WTC11 (cell line): ENCODE measurements around the gene SHTN1. TPM values are rescaled to one million over a fixed set of nuclear protein-coding genes. Genes with fewer than 3 reads are reported as not detected.

Experiments
- ATAC-seq: fragments of 200-7000 bp; cut with Tn5 transposase; 2 replicates; pipeline ENCODE4 v1.10.0; 2021; ENCODE audit warnings: mild to moderate bottlenecking, moderate library complexity
- CTCF ChIA-PET: fragments of 300-600 bp; sonication (Branson Sonifier 250); formaldehyde crosslinking; loops from one replicate; lab custom pipeline; 2021; ENCODE audit warnings: antibody characterized with exemption; lab: Charles Lee
- POLR2A ChIA-PET: fragments of 350-600 bp; sonication (Branson Sonifier 250); formaldehyde crosslinking; loops from one replicate; lab custom pipeline; 2021; ENCODE audit warnings: antibody characterized with exemption; lab: Charles Lee
- DNase-seq: peaks from one replicate; pipeline ENCODE4 v3.0.0; 2021; ENCODE audit warnings: low spot score
- H3K27ac Mint-ChIP-seq: 2 replicates; pipeline ENCODE4 v1.8.0; 2021; ENCODE audit warnings: mixed read lengths
- H3K27me3 Mint-ChIP-seq: 2 replicates; pipeline ENCODE4 v1.8.0; 2021; ENCODE audit warnings: low read depth, mild to moderate bottlenecking, moderate library complexity, mixed read lengths
- H3K36me3 Mint-ChIP-seq: 2 replicates; pipeline ENCODE4 v1.8.0; 2021; ENCODE audit warnings: mixed read lengths
- H3K4me1 Mint-ChIP-seq: 2 replicates; pipeline ENCODE4 v1.8.0; 2022; ENCODE audit warnings: mixed read lengths
- H3K4me3 Mint-ChIP-seq: 2 replicates; pipeline ENCODE4 v1.8.0; 2021; ENCODE audit warnings: mild to moderate bottlenecking, moderate library complexity, mixed read lengths
- H3K9me3 Mint-ChIP-seq: 2 replicates; pipeline ENCODE4 v1.8.0; 2021; ENCODE audit warnings: mixed read lengths
- AR ChIP-seq: fragments of 250-450 bp; sonication (Bioruptor Pico); IDR thresholded peaks from 2 replicates; pipeline ENCODE4 v1.9.0; 2021; ENCODE audit warnings: mild to moderate bottlenecking
- ATF3 ChIP-seq: sonication (generic); formaldehyde crosslinking; conservative IDR thresholded peaks from 2 replicates; pipeline ENCODE4 v1.8.1; 2022; ENCODE audit warnings: mild to moderate bottlenecking, missing genetic modification reagents
- CBFB ChIP-seq: sonication (generic); formaldehyde crosslinking; IDR thresholded peaks from 2 replicates; pipeline ENCODE4 v1.8.1; 2022; ENCODE audit warnings: mild to moderate bottlenecking, low read depth, missing genetic modification reagents
- CDX4 ChIP-seq: fragments of 250-450 bp; sonication (Bioruptor Pico); IDR thresholded peaks from 2 replicates; pipeline ENCODE4 v1.9.0; 2021; ENCODE audit warnings: moderate library complexity, mild to moderate bottlenecking, inconsistent platforms, borderline replicate concordance
- GRHL2 ChIP-seq: fragments of 250-450 bp; sonication (Bioruptor Pico); IDR thresholded peaks from 2 replicates; pipeline ENCODE4 v1.8.0; 2022; ENCODE audit warnings: mild to moderate bottlenecking, moderate library complexity; ENCODE audit not compliant: insufficient replicate concordance, severe bottlenecking
- JAZF1 ChIP-seq: fragments of 250-450 bp; sonication (Bioruptor Pico); IDR thresholded peaks from 2 replicates; pipeline ENCODE4 v1.9.0; 2021; ENCODE audit warnings: moderate library complexity, mild to moderate bottlenecking, inconsistent platforms
- MYBL2 ChIP-seq: sonication (generic); formaldehyde crosslinking; IDR thresholded peaks from 2 replicates; pipeline ENCODE4 v1.8.1; 2023; ENCODE audit warnings: mild to moderate bottlenecking, moderate library complexity, missing genetic modification reagents
- NR1H2 ChIP-seq: sonication (generic); formaldehyde crosslinking; IDR thresholded peaks from 2 replicates; pipeline ENCODE4 v1.9.0; 2021; ENCODE audit warnings: mild to moderate bottlenecking, moderate library complexity, missing genetic modification reagents
- NR2C2 ChIP-seq: sonication (generic); formaldehyde crosslinking; IDR thresholded peaks from 2 replicates; pipeline ENCODE4 v1.8.0; 2022; ENCODE audit warnings: mild to moderate bottlenecking, missing genetic modification reagents
- PREB ChIP-seq: sonication (generic); formaldehyde crosslinking; IDR thresholded peaks from 2 replicates; pipeline ENCODE4 v1.8.1; 2022; ENCODE audit warnings: mild to moderate bottlenecking, missing genetic modification reagents, moderate library complexity, borderline replicate concordance
- RORB ChIP-seq: fragments of 250-450 bp; sonication (Bioruptor Pico); IDR thresholded peaks from 2 replicates; pipeline ENCODE4 v1.9.0; 2021; ENCODE audit warnings: mild to moderate bottlenecking
- SOX15 ChIP-seq: fragments of 250-450 bp; sonication (Bioruptor Pico); IDR thresholded peaks from 2 replicates; pipeline ENCODE4 v1.9.0; 2021; ENCODE audit warnings: mild to moderate bottlenecking
- TCF7 ChIP-seq: sonication (generic); formaldehyde crosslinking; IDR thresholded peaks from 2 replicates; pipeline ENCODE4 v1.8.0; 2022; ENCODE audit warnings: mild to moderate bottlenecking, low read depth, missing genetic modification reagents, moderate library complexity
- TP53 ChIP-seq: sonication (generic); formaldehyde crosslinking; IDR thresholded peaks from 2 replicates; pipeline ENCODE4 v1.8.1; 2023; ENCODE audit warnings: mild to moderate bottlenecking, missing genetic modification reagents
- ZNF232 ChIP-seq: sonication (generic); formaldehyde crosslinking; IDR thresholded peaks from 2 replicates; pipeline ENCODE4 v1.8.0; 2022; ENCODE audit warnings: mild to moderate bottlenecking, missing genetic modification reagents
- ZNF317 ChIP-seq: sonication (generic); formaldehyde crosslinking; IDR thresholded peaks from 2 replicates; pipeline ENCODE4 v1.8.1; 2023; ENCODE audit warnings: low read depth, mild to moderate bottlenecking, moderate library complexity, missing genetic modification reagents, borderline replicate concordance
- ZNF396 ChIP-seq: fragments of 250-450 bp; sonication (Bioruptor Pico); IDR thresholded peaks from 2 replicates; pipeline ENCODE4 v1.8.0; 2021; ENCODE audit warnings: mild to moderate bottlenecking, moderate library complexity, borderline replicate concordance
- ZNF423 ChIP-seq: fragments of 250-450 bp; sonication (Bioruptor Pico); IDR thresholded peaks from 2 replicates; pipeline ENCODE4 v2.1.2; 2022; ENCODE audit warnings: mild to moderate bottlenecking, moderate library complexity
- ZNF532 ChIP-seq: fragments of 250-450 bp; sonication (Bioruptor Pico); IDR thresholded peaks from 2 replicates; pipeline ENCODE4 v1.9.0; 2021; ENCODE audit warnings: mild to moderate bottlenecking, borderline replicate concordance
- ZSCAN18 ChIP-seq: fragments of 250-450 bp; sonication (Bioruptor Pico); IDR thresholded peaks from 2 replicates; pipeline ENCODE4 v2.1.2; 2022; ENCODE audit warnings: mild to moderate bottlenecking, moderate library complexity
- total RNA-seq: library from RNA; stranded (reverse); gene quantifications from 3 replicates; pipeline ENCODE4 v1.2.3, GENCODE V29; 2021

SHTN1 gene
- total RNA-seq, 1 experiment from 2014 or later, result 11.0 TPM

- TF ChIP-seq TCF7 (no peak), NR2C2 (CRISPR knock-in tag) (no peak), NR1H2 (no peak), ZNF317 (CRISPR knock-in tag) (no peak), MYBL2 (CRISPR knock-in tag) (no peak)
- TF ChIP-seq, all 79 proteins: peak for 0
- no peak for DNase-seq
- ATAC-seq, result no peak
- ChIA-PET POLR2A (no interaction called here), CTCF (no interaction called here)
- Mint-ChIP-seq H3K4me1 (peaks cover 10% of the 10 kb centered on the region), H3K9me3 (no peaks in the 10 kb centered on the region), H3K27ac (no peak overlapping the region), H3K36me3 (no peaks in the 10 kb centered on the region), H3K4me3 (no peak overlapping the region), H3K27me3 (no peaks in the 10 kb centered on the region)
These were observed 97.6 kb downstream of the SHTN1 start for GRCh38 chr10:116907245-116907987.

GRCh38 chr10:116905845-116906210, 99.2 kb downstream of the SHTN1 start:
- CTCF ChIA-PET, result no interaction called here
- TF ChIP-seq TP53 (CRISPR knock-in tag) (no peak), ZNF396 (no peak), JAZF1 (CRISPR knock-in tag) (no peak), ZNF532 (CRISPR knock-in tag) (no peak), CBFB (CRISPR knock-in tag) (no peak), RORB (no peak), ZNF423 (no peak), ATF3 (no peak), CDX4 (no peak), AR (no peak), ZNF232 (no peak), PREB (CRISPR knock-in tag) (no peak), SOX15 (CRISPR knock-in tag) (no peak), TCF7 (no peak), GRHL2 (CRISPR knock-in tag) (no peak), ZSCAN18 (CRISPR knock-in tag) (no peak)
- ATAC-seq (no peak), DNase-seq (no peak)
- peaks cover 10% of the 10 kb centered on the region for H3K4me1 Mint-ChIP-seq
- H3K27ac Mint-ChIP-seq, result no peak overlapping the region
- H3K9me3 Mint-ChIP-seq, result no peaks in the 10 kb centered on the region
- H3K27me3 Mint-ChIP-seq, result no peaks in the 10 kb centered on the region
- POLR2A ChIA-PET, result no interaction called here
- no peak overlapping the region for H3K4me3 Mint-ChIP-seq
- H3K36me3 Mint-ChIP-seq, result no peaks in the 10 kb centered on the region
